Adrenal gland (tissue), 12 donors: ENCODE data around the gene CATSPER4. TPM values are rescaled to one million over a fixed set of nuclear protein-coding genes. Genes with fewer than 3 reads are reported as not detected.

Experiments
- DNase-seq, 7 donors: peaks; one replicate each; pipeline ENCODE4 v3.0.0-alpha.2; 2019 to 2020
- H3K27ac ChIP-seq, 5 donors: fragments of 200-600 bp; sonication (generic) in 4 of 5; 1 replicate in 3 of 5; 2 replicates in 2 of 5; pipeline versions ENCODE4 v1.5.1 to v1.8.0; 2016 to 2020; ENCODE audit warnings: mild to moderate bottlenecking in 1 of 5
- H3K27me3 ChIP-seq: fragments of 200-600 bp; 2 replicates; pipeline ENCODE4 v1.8.0; 2021
- H3K36me3 ChIP-seq, 2 donors: fragments of 200-600 bp; replicated peaks in 1 of 2; 1 replicate in 1 of 2; 2 replicates in 1 of 2; pipeline versions ENCODE4 v1.5.1 to v1.8.0; 2018 to 2022
- H3K4me1 ChIP-seq, 2 donors: fragments of 200-600 bp; replicated peaks in 1 of 2; 1 replicate in 1 of 2; 2 replicates in 1 of 2; pipeline versions ENCODE4 v1.5.1 to v1.8.0; 2018 to 2021
- H3K4me3 ChIP-seq, 4 donors: fragments of 200-600 bp; sonication (generic) in 3 of 4; one replicate each; pipeline ENCODE4 v1.5.1; 2016 to 2018
- H3K9me3 ChIP-seq, 3 donors: fragments of 200-600 bp; sonication (generic) in 1 of 3; replicated peaks in 1 of 3; 1 replicate in 2 of 3; 2 replicates in 1 of 3; pipeline versions ENCODE4 v1.5.1 to v1.8.0; 2016 to 2021
- CTCF ChIP-seq, 6 experiments: fragments of 450-650 bp in 4 of 6; fragments of 200-600 bp in 2 of 6; sonication (generic) in 1 of 6; IDR thresholded peaks; 1 replicate in 5 of 6; 2 replicates in 1 of 6; pipeline versions ENCODE4 v1.5.1 to v1.8.0; 2016 to 2021; ENCODE audit warnings: antibody characterized with exemption in 6 of 6, mild to moderate bottlenecking in 2 of 6, moderate library complexity in 1 of 6
- POLR2A ChIP-seq, 2 donors: fragments of 450-650 bp; IDR thresholded peaks; one replicate each; pipeline ENCODE4 v1.6.1; 2017; ENCODE audit warnings: antibody characterized with exemption in 2 of 2, mild to moderate bottlenecking in 2 of 2, moderate library complexity in 1 of 2
- WGBS, 4 donors: extraction: QIAGEN DNeasy Blood & Tissue Kit in 2 of 4; methylation state at CpG; one replicate each; pipeline versions ENCODE4 v1.1.5 to v1.1.7; 2013 to 2017; 5-methylcytosine and 5-hydroxymethylcytosine counted together
- intact Hi-C, 2 donors: fragments of 100-400 bp; cut with DNase I; formaldehyde crosslinking; loops; one replicate each; pipeline versions ENCODE4 v1.14.1 to v1.15.0; 2022 to 2023
- polyA plus RNA-seq, 3 donors: library from polyadenylated mRNA; stranded (reverse); fragments of 200-250 nt in 2 of 3; fragments of 350-450 nt in 1 of 3; fragmentation: Illumina TruSeq in 1 of 3; extraction: RNeasy Lipid Tissue Mini Kit (QIAGEN cat#74804) in 1 of 3; gene quantifications; one replicate each; pipeline ENCODE4 v1.2.3, GENCODE V29; 2013 to 2014
- total RNA-seq, 9 donors: library from RNA; depleted of rRNA in 4 of 9; stranded (reverse); fragments of >200 nt in 4 of 9; fragments of 120-200 nt in 1 of 9; fragmentation: NEBNext Ultra II Directional in 1 of 9; extraction: Animal tissue kit (Norgen Biotek cat#: 25700) in 1 of 9; gene quantifications; one replicate each; pipeline versions ENCODE4 v1.1.0 to v1.2.4, GENCODE V29; 2013 to 2023
- donor health status: healthy with polysubstance abuse.
- donor health status: Bipolar disorder and iron deficiency.
- donor health status: DM: yes; HTN: yes; CAD: no.
- donor health status: DM: no; HTN: no; CAD: no.
- donor health status: DM: no; HTN: no; CAD: no.
- donor health status: DM: yes; HTN: yes; CAD: no.

The CATSPER4 gene
- total and polyA plus RNA-seq, 12 donors: not detected

GRCh38 chr1:26160527-26161414 is 29.6 kb upstream of the CATSPER4 start:
- 54 to 78% (median 65%) methylated on average over 7 to 18 of the region's 18 CpGs for WGBS, 4 donors
- Histone ChIP-seq H3K27ac (peak overlapping the region in 1 of 5 donors; percentile 14), H3K4me3 (peak overlapping the region in 1 of 4 donors; percentile 61), H3K27me3 (peaks cover 21% of the 10 kb centered on the region), H3K36me3 (no peaks in the 10 kb centered on the region), H3K4me1 (peaks cover 10 to 15% of the 10 kb centered on the region in 2 donors), H3K9me3 (no peaks in the 10 kb centered on the region)
- DNase-seq: no peak
- intact Hi-C loops: loop anchor here in 1 of 2 donors (10.0 kb wide), 1 partner anchor 126 kb away; no protein-coding TSS in a partner anchor
- TF ChIP-seq CTCF (IDR thresholded peaks at IDR 0.05): no peak
- TF ChIP-seq POLR2A (IDR thresholded peaks at IDR 0.05): no peak

GRCh38 chr1:26161415-26162219 is 28.8 kb upstream of the CATSPER4 start:
- WGBS, 4 donors: 2 to 15% (median 4%) methylated on average over 12 to 98 of the region's 98 CpGs
- Histone ChIP-seq H3K9me3 (no peaks in the 10 kb centered on the region), H3K27me3 (peaks cover 12% of the 10 kb centered on the region), H3K36me3 (no peaks in the 10 kb centered on the region), H3K4me3 (peak overlapping the region in 2 of 4 donors; percentile 29 to 61), H3K4me1 (peaks cover 10 to 15% of the 10 kb centered on the region in 2 donors), H3K27ac (peak overlapping the region in 2 of 5 donors; percentile 14 to 52)
- intact Hi-C loops: loop anchor here in 1 of 2 donors (10.0 kb wide), 1 partner anchor 127 kb away; no protein-coding TSS in a partner anchor
- DNase-seq: peak in 5 of 7 donors; percentile 35 to 59 (median 48)
- TF ChIP-seq POLR2A (IDR thresholded peaks at IDR 0.05) (no peak), CTCF (IDR thresholded peaks at IDR 0.05) (peak in 3 of 6 experiments; percentile 11 to 29 (median 18))

GRCh38 chr1:26162220-26162709 is 28.1 kb upstream of the CATSPER4 start:
- Histone ChIP-seq H3K9me3 (no peaks in the 10 kb centered on the region), H3K4me1 (peaks cover 10 to 15% of the 10 kb centered on the region in 2 donors), H3K27me3 (peaks cover 6% of the 10 kb centered on the region), H3K4me3 (peak overlapping the region in 2 of 4 donors; percentile 29 to 61), H3K36me3 (no peaks in the 10 kb centered on the region), H3K27ac (peak overlapping the region in 1 of 5 donors; percentile 14)
- DNase-seq: no peak
- TF ChIP-seq CTCF (IDR thresholded peaks at IDR 0.05) (no peak), POLR2A (IDR thresholded peaks at IDR 0.05) (no peak)
- 33 to 39% (median 34%) methylated on average over 19 to 21 of the region's 21 CpGs for WGBS, 4 donors
- intact Hi-C loops: loop anchor here in 1 of 2 donors (10.0 kb wide), 1 partner anchor 127 kb away; no protein-coding TSS in a partner anchor
